GM21723 (cell line): ENCODE results near the gene C12orf57.
A peak's percentile ranks its signal among the peaks of the same experiment; 100 is the strongest.

ENCODE experiments used
- ATAC-seq: cut with Tn5 transposase; IDR thresholded peaks from one replicate; pipeline ENCODE4 v1.9.1; 2021; ENCODE audit warnings: mild to moderate bottlenecking, moderate library complexity; ENCODE audit not compliant: unreplicated experiment

C12orf57 gene

GRCh38 chr12:6963016-6963731 lies 19.4 kb downstream of the C12orf57 start:
- no peak for ATAC-seq

- ATAC-seq, result no peak
Observed at GRCh38 chr12:6963791-6964413, 20.1 kb downstream of the C12orf57 start.

DNA sequence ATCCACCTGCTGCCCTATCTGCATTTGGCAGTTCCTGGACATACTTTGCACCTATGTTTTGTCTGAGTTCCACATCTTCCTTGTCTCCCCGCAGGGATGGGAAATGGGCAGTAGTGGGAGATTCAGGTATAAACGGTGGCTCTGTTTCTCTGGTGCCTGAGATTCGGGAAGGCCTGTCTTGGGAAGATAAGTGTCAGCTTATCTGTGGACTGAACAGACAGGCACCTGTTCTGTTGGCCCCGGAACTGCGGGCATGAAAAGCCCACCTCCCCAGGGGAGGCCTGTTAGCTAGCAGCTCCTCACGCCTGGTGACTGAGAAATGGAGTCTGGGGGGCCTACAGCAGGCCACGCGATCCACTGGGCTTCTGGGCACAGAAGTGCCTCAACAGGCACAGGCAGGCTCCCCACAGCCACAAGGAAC lies 20.8 kb downstream of the C12orf57 start:
- no peak for ATAC-seq

- ATAC-seq, result peak; percentile 36
Observed at GRCh38 chr12:6965026-6965661, 21.3 kb downstream of the C12orf57 start.

DNA sequence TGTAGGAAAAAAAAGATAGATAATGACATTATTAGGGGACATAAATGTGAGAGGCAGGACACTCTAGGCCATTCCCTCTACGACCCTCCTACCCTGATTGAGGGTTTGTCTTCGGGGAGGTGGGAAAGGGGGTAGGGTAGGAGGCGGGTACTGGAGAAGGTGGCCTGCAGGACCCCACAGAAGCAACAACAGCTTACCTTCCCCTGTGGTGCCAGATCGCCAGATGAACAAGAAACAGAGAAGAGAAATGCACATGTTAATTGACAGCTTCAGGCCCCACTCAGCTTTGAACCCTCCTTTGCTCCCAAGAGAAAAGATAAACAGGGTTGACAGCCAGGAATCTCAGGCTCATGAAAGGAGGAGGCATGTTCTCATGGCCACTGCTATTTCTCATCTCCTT lies 21.9 kb downstream of the C12orf57 start:
- no peak for ATAC-seq

- no peak for ATAC-seq
Observed at GRCh38 chr12:6966351-6966750, 22.5 kb downstream of the C12orf57 start.

DNA sequence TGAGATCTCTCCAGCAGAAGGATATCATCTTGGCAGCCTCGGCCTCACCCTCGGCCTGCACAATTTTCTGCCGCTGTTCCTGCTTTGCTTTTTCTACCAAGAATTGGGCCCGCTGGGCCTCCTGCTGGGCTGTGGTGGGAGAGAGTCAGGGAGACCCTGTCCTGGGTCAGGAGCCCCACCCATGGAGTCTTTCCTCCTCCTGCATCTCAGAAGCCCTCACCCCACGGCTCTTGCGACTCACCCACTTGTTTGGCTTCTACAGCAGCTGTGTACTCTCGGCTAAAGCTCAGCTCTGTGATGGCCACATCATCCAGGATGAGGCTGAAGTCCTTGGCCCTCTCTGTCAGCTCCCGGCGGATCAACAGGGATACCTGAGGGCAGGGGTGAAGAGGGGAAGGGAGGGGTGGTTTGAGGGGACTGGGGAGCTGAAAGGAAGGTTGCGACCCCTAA lies 23.9 kb downstream of the C12orf57 start:
- no peak for ATAC-seq

DNA sequence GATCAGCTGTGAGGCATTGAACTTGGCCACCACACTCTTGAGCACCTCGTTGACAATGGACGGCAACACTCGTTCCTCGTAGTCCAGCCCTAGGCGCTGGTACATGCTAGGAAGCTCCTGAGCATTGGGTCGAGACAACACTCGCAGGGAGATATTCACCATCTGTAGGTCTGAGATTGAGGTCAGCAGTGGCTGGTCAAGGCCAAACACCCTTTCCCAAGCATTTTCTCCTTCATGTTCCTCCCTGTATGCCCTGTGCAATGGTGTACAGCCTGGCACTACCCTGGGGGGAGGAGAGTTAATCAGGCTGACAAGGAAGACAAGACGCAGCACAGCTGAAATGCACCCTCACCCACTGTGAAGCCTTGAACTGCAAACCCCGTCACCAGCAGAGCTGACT lies 24.6 kb downstream of the C12orf57 start:
- no peak for ATAC-seq

GRCh38 chr12:6970096-6970527 lies 26.3 kb downstream of the C12orf57 start:
- ATAC-seq, result no peak

DNA sequence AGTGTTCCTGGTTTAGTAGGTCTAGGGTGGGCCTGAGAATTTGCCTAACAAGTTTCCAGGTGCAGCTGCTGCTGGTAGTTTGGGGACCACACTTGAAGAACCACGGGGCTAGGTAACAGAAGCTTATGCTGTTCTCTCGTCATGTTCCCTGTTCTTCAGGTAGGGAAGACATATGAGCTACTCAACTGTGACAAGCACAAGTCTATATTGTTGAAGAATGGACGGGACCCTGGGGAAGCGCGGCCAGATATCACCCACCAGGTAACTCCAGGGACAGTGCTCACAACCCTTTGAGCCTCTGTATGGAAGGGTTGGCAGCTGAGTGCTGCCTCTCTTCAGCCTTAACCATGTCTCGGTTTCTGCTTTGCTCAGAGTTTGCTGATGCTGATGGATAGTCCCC lies 30.4 kb downstream of the C12orf57 start:
- ATAC-seq, result no peak

DNA sequence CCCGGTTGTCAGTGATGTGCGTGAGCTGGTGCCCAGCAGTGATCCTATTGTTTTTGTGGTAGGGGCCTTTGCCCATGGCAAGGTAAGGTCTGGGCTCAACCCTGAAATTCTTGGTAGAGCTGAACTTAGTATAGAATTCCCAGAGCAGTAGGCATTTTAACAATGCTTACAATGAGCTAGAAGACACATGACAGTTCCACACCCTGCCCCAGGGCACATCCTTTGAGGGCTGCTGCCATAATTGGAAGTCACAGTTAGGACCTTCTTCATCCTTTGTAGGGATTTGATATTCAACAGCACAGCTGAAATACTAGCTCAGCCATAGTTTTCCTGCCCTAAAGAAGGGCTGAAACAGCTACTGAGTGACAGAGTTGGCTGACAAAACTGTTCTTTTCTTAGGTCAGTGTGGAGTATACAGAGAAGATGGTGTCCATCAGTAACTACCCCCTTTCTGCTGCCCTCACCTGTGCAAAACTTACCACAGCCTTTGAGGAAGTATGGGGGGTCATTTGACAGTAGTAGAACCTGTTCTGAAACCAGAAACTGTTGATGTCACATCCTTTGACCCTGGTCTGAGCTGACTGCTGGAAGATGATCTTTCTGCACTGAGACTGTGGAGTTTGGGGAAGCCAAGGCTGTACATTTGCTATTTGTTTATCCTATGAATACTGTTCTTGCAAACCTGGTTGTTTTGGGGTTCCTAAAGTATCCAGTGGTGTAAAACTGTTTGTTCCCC lies 31.6 kb downstream of the C12orf57 start:
- no peak for ATAC-seq

DNA sequence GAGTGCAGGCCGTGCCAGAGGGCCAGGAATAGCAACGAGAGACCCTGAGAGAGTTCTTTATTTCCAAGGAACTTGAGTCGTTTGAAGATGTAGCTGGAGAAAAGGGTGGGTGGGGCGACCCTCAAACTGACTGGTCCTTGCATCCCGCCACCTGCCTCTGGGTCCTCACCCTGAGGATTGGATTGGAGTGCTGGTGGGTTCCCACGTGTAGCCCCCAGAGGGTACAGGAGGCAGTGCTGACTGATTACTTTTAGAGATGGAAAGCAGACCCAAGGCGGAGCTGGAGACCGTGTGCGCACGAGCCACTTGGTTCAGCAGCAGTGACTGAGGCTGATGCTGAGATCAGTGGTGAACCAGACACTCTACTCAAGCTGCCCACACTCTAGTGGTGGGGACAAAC lies 33.8 kb downstream of the C12orf57 start:
- no peak for ATAC-seq

DNA sequence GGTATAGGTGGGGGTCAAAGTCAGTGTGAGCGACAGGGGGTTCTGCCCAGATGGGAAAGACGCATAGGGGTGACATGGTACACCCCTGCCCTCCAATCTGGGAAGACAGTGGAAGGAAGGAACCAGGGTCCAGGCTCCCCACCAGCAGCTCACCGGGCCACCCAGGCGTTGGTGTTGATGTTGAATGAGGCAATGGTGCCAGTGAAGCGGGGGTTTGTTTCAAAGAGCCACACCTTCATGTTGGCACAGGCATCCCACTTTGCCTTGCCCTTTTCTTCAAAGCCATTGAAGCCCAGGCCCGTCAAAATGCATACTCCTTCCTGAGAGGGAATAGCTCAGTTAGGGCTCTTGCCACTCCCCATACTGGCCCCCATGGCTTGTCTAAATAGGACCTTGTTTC lies 34.4 kb downstream of the C12orf57 start:
- no peak for ATAC-seq

DNA sequence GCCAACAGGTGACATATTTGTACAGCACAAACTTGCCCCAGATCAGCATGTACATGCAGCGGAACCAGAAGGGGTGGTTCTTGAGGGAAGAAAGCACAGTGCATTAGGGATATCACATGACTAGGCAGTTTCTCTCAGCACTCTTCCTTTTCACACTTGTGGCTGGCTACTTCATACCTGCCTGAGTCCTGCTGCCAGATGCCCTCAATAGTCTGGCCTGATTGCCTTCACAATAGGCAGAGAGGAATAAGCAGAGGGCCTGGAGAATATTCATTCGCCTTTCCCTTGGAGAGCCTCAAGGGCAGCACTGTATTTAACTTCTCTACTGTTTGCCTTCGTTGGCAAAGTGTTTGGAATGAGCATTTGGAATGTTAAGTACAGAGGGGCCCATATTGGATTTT lies 34.8 kb downstream of the C12orf57 start:
- no peak for ATAC-seq

- ATAC-seq, result no peak
Observed at GRCh38 chr12:6979021-6979420, 35.2 kb downstream of the C12orf57 start.

GRCh38 chr12:6979453-6979852 lies 35.6 kb downstream of the C12orf57 start:
- ATAC-seq, result no peak

- ATAC-seq, result no peak
Observed at GRCh38 chr12:6980075-6980474, 36.3 kb downstream of the C12orf57 start.

GRCh38 chr12:6980740-6981139 lies 36.9 kb downstream of the C12orf57 start:
- no peak for ATAC-seq

- no peak for ATAC-seq
Observed at GRCh38 chr12:6981152-6982052, 37.6 kb downstream of the C12orf57 start.

GRCh38 chr12:6982532-6982931 lies 38.7 kb downstream of the C12orf57 start:
- no peak for ATAC-seq
